Stimulated activated CD4-positive, alpha-beta T cell treated with anti-CD3 and anti-CD28 coated beads, Interleukin-1b, Interleukin-23, amount 100 ng/mL, for 24 hours (primary cell): ENCODE data around the gene PRSS50.
"Not testable (repeated sequence)": the region's sequence is repeated elsewhere in the genome, so short reads cannot be mapped to it uniquely, and the experiment has no call there.

Experiments
- DNase-seq, 4 experiments: peaks; one replicate each; pipeline ENCODE4 v3.0.0-alpha.2; 2020; ENCODE audit warnings: low read depth in 4 of 4, low spot score in 1 of 4

PRSS50 gene

DNA sequence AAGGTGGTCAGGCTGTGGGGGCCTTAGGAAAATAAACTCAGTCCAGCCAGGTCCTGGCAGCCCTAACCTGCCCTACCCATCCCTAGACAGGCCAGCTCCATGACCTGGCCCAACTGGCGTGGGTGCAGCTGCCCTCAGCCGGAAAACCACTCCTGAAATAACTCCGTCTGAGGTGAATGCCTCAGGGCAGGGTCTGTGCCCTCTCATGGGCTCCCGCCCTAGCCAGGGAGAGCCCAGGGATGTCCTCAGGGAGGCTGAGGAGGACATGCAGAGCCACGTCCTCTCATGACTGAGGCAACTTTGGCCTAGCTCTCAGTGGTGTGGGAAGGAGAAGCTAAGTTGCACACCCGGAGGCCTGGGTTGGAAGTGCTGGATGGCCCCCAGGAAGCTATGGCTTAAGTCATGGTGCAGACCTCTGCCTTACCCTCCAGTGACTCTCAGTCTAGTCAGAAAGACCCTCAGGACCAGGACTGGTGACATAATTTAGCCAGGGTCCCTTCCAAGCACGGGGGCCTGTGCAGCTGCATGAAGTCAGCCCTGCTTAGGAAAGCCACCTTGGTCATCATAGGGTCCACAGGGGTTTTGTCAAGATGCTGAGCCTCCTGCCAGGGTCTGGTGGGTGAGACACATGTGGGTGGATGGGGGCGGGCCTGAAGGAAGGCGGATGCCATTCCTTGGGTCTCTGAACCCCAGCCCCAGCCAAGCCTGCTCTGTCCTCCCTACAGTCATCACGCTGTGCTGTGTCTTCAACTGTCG lies 9.1 kb downstream of the PRSS50 start:
- no peak for DNase-seq

DNA sequence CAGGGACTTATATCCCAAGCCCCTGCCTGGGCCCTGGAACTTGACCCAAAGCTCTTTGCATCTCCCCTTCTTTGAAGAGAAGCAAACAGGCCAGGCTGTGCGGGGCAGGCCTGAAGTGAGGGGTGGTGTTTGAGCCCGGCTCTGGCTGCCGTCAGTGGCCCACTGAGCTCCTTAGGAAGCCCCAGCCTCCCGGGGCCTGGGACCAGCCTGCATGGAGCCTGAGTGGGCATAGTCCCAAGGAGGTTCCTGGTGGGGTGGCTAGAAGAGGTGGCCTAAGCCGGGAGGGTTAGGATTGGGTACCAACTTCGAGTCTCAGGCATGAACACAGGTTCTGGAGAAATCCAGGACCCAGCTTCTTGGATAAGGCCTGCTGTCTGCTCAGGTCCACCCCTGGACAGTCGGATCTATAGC lies 10.1 kb downstream of the PRSS50 start:
- no peak for DNase-seq

DNA sequence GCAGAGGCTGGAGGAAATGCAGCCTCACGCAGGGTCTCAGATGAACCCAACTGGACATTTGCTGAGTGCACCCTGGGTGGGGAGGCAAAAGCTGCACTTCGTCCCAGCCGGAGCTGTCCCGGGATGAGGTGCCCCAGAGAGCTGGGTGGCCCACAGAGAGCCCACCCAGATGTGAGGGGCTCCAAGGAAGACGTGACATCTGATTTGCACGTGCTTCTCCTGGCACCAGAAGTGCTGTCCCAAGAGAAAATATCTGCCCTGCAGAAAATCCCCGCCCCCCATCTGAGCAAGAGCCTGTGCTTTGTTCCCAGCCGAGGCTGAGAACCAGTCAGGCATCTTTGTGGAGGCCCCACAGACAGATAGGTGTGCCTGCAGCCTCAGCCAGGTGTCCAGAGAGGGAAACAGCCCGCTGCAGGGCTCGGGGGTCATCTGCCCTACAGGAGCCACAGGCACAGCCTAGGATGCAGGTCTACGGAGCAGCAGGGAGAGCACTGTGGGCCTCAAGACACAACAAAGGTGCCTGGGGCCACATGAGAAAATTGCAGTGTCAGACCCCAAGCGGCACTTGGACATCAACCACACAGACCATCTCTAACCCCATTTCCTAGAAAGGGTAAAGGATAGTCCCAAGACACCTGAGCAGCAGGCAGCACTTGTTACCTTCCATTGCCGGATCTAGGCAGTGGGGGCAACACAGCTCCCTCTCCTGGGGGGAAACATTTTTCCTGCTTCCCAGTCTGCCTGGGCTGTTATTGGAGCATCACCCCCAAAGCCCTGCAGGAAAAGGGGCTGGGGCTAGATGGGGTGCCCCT lies 10.7 kb downstream of the PRSS50 start:
- DNase-seq: no peak

DNA sequence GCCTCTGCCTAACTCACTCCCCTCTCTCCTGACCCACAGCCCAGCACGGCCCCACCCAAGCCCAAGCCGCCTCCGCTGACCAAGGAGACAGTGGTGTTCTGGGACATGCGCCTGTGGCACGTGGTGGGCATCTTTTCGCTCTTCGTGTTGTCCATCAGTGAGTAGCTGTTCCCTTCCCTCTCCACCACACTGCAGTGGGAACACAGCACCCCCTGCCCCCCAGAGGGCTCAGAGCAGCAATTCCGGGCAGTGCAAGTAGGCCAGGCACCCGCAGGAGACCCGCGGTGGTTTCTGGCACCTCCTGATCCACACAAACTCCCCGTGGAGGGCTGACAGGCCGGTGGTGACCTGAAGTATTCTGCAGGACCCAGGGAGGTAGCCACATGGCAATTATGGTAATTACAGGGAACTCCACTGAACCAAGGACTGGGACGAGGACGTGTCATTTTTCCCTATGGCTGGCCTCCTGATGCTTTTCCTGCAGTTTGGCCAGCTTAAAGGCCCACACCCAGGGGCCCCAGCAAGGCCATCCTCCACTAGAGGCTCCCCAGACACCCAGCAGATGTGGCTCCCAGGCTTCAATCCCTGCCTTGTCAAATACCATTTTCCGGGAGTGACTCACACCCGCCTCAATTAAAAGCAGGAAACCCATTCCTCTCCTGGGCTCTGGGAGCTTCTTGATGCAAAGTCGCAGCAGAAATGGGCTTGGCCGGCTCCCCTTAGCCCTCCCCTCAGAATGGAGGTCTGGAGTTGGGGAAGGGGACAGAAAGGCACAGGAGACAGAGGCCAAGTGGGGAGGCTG lies 11.7 kb downstream of the PRSS50 start:
- no peak for DNase-seq

DNA sequence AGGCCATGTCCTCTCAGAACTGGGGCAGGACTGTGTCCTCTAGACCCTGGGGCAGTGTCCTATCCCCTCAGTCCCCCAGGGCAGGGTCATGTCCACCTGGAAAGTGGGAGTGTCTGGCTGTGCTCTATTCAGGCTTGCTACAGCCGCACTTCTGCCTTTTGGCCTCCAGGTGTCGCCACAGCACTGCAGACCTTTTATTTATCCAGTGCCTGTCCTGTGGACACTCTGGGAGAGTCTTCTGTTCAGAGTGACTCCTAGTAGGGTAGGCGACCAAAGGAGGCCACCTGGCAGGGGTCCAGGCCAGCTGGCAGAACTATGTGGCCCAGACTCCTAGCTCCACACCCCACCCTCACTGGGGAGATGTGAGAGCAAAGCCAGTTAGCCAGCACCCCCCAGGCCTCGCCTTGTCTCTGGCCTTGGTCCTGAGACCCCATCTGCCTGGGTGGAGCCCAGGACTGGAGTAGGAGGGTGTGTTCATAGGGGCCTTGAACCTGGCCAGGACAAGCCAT lies 12.6 kb downstream of the PRSS50 start:
- DNase-seq: peak in 2 of 4 experiments; percentile 43 to 47

DNA sequence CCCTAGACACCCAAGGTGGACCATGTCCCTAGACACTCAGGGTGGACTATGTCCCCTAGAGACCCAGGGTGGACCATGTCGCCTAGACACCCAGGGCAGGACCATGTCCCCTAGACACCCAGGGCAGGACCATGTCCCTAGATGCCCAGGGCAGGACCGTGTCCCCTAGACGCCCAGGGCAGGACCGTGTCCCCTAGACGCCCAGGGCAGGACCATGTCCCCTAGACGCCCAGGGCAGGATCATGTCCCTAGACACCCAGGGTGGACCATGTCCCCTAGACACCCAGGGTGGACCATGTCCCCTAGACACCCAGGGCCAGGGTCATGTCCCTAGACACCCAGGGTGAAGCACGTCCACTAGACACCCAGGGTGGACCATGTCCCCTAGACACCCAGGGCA lies 13.3 kb downstream of the PRSS50 start:
- DNase-seq: not testable (repeated sequence)

DNA sequence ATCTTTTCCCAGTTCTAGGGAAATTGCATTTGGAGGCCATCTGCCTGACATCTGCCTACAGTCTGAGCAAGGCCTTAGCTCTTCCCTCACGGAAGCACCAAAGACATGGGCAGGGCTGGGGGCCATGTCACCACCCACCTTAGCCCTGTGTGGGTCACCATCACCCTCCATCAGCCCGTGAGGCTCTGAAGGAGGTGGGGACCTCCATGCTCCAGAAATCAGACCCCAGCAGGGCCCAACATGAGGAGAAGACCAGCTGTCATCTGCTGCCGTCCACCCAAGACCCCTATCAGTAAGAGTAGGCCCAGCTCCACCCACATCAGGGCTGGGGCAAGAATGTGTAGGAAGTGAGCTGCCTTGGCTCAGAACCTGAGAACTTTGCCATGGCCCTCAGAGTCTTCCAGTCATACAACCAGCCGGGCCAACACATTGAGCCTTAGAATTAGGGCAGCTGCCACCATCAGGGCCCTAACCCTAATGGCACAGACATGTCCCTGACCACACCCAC lies 14.6 kb downstream of the PRSS50 start:
- DNase-seq: no peak

DNA sequence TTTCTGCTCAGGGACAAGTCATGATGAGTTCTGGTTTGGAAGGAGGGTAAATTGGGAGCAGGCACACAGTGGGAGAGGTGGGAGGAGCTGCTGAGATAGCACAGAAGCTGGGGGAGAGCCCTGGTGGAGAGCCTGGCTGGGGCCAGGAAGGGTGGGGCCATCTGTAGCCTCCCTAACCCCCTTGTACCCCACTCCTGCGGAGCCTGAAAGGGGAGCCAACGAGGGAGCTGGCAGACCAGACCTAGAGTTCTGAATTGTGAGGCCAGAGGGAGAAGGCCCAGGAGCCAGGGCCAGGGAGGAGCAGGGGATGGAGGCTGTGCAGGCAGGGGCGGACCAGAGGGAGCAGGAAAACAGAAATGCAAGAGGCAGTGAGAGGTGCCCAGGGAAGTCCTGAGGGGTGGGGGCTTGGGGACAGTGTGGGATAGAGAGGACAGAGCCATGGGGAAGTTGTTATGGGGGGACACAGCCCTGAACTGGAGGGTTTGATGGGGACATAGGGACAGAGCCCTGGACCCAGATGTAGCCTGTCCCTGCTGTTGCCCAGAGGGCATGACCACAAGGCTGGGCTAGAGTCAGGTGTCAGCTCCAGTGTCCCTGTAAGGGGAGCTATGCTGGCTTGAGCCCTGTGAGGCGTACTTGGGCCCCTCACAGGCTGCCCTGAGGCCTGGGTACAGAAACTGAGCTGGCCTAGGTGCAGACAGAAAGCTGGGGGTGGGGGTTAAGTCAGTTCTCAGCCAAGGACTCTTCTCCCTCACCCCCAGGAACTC lies 15.2 kb downstream of the PRSS50 start:
- no peak for DNase-seq

DNA sequence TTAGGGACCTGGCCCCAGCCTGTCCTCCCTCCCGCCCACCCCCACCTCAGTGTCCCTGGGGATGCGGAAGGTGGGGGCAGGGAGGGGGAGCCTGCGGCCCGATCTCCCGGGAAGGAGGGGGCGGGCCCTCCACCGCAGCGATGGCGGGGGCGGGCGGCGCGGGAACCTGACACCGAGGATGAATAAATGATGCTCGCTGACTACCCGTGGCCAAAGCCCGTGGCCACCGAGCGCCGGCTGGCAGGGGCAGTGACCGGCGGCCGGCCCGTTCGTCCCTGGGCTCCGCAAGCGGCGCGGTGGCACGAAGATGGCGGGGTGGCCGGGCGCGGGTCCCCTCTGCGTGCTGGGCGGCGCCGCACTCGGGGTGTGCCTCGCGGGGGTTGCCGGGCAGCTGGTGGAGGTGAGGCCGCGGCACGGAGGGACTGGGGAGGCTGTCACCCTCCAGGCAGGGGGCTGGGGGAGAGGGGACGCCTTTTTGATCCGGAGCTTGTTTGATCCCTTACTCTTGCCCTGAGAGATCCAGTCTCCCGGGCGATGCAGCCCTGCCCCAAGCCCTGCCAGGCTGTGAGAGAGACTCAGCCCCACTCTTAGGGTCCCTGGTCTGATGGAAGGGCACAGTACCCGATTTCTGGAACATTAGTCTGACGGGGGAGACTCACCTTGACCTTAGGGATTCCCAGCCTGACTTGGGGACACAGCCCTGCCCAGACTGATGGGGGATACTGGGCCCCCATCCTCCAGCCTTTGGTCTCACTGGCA lies 16.3 kb downstream of the PRSS50 start, which contains the start of gene TMIE:
TMIE (plus strand) TSS at position 212 of the 759 bp plus-strand sequence; CDS start at position 308, 96 bp downstream.
- DNase-seq: no peak

DNA sequence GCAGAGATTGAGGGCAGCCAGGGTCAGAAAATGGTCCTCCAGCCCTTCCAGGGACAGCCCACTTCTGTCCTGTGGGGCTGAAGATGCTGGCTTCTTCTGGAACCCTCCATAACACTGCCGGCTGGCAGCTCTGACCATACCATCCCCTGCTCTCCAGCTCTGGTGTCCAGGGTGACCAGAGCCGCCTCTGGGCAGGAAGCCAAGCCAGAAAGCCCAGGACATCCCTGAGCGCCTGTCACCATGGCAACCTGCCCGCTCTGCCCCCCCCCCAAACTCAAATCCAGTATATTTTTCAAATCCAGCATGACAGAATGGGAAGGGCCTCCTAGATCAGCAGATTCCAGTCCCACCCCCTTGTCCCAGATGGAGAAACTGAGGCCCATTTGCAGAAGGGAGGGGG lies 16.9 kb downstream of the PRSS50 start:
- DNase-seq: no peak

DNA sequence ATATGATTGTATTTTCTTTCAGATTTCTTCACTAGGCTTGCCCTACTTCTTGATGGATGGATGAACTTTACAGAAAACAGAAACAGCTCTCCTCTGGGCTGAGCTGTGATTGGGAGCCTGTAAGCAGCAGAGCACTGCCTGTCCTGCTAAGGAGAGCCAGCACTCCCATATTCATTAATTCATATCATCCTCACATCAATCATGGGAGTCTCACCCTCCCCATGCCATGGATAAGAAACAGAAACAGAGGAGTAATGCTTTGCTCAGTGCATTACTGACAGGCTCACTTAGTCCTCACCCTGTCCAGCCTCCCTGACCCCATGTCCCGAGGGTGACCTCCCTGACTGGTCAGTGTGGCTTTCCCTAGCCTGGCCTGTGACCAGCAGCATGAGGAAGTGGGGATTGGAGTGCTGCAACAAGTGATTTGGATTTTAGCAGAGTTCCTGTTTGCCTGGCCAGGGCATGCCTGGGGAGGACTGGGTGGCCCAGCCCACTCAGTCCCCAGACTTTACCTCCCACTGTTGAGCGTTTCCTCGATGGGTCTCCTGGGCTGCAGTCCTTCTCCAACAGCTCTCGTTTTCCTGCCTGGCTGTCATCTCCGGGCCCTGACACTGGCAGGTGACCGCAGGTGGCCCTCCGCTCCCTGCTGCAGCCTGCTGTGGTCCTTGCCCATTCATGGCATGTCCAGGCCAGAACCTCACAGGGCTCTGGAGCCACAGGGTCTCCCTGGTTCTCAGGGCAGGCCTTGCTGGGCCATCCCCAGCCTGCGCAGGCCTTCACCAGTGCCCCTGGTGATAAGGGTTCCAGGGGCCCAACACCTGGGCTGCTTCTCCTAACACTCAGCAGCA lies 17.8 kb downstream of the PRSS50 start:
- DNase-seq: no peak

DNA sequence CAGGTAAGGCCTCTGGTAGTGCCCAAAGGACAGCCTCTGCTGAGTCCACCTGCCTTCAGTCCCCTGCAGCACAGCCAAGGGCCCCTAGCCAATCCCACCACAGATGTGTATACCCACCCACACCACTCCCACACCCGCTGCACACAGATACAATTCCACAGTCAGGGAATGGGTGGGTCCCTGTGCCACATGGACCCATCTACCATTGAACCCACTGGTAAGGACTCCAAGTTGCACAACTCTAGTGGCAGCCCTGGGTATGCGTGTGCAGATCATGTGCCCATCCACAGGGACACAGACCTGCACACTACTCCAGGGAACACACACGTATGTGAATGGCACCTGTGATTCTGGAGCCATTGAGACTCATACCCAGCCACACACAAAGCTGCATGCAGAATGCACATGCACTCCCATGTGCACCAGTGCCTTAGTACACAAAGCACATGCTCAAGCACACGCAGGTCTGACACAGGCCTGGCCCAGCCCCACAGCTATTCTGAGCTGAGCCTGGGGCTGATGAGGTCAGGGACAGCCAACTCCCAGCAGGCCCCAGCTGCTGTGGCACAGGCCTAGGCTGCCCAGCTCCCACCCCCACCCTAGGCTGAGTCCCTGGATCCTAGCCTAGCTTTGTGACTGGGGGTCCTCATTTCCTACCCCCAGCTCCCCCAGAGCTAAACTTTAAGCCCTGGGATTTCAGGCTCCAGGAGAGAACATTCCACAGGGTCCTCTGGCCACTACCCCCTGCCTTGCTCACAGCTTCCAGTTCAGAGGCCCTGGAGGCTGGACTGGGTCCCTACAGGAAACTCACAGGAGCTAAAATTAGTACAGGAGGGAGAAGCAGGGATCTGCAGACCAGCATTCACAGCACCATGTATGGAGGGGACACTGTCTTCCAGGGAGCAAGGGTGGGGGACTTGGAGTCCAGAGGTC lies 21.4 kb downstream of the PRSS50 start:
- DNase-seq: no peak

DNA sequence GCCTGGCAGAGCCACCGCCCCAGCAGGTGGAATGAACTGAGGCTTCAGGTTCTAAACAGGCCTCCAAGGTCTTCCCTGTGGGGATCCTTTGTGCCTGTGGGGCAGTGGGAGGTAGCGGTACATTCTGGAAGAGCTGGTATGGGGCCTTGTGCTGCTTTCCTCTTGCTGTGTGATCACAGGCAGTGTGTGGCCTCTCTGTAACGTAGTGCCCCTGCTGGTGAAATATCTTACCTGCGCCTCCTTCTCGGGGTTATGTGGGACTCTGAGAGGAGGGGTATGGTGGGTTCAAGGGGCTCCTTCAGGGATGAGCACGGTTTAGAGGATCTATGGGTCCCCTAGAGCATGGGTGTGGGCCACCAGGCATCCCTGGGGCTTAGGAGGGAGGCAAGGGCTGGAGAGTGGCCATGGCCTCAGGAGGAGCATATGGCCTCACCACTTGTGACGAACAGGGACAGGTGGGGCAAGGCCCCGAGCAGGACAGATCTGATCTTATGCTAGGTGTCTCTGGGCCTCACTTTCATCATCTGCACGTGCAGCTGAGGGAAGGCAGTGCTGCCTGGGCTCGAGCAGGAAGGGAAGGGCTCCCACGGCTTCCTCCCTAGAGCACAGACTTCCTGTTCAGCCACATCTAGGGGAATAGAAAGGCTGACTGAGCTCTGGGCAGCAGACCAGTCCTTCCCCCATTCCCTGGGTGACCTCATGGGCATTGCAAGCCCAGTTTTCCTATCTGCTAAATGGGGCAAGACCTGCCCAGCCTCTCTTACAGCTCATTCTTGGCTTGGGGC lies 22.3 kb downstream of the PRSS50 start:
- peak in 2 of 4 experiments; percentile 22 to 32 for DNase-seq

DNA sequence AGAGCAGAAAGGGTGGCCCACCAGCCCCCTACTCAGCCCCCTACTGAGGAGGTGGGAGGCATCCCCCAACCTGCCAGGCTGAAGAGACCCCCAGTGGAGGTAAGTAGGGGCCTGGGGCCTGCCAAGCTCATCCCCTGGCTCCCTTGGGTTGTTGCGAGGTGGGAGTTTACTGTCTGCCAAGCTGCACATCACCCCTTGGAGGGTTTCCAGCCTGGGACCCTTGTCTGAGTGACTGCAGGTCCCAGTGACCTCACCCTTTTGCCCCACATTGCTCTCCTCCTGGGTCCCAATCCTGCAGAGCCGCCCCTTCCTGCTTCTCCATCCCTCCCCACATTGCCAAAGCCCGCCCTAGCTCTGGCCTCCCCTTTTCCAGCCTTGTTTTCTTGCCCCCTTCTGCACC lies 23.1 kb downstream of the PRSS50 start:
- DNase-seq: no peak

DNA sequence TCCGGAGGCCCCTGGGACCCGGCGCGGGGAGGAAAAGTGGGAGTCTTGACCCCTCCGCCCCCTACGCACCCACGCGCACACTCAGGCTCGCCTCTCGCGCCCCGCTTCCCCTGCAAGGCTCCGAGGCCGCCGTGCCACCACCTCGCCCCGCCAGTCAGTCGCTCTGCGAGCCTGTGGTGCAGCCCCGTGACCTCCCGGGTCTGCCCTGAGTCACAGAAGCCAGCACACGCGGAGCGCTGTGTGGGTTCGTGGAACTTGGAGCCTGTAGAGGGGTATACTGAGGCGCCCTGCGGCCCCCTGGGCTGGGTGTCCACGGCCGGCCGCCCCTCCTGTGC lies 23.8 kb downstream of the PRSS50 start:
- DNase-seq: peak in 1 of 4 experiments; percentile 19

DNA sequence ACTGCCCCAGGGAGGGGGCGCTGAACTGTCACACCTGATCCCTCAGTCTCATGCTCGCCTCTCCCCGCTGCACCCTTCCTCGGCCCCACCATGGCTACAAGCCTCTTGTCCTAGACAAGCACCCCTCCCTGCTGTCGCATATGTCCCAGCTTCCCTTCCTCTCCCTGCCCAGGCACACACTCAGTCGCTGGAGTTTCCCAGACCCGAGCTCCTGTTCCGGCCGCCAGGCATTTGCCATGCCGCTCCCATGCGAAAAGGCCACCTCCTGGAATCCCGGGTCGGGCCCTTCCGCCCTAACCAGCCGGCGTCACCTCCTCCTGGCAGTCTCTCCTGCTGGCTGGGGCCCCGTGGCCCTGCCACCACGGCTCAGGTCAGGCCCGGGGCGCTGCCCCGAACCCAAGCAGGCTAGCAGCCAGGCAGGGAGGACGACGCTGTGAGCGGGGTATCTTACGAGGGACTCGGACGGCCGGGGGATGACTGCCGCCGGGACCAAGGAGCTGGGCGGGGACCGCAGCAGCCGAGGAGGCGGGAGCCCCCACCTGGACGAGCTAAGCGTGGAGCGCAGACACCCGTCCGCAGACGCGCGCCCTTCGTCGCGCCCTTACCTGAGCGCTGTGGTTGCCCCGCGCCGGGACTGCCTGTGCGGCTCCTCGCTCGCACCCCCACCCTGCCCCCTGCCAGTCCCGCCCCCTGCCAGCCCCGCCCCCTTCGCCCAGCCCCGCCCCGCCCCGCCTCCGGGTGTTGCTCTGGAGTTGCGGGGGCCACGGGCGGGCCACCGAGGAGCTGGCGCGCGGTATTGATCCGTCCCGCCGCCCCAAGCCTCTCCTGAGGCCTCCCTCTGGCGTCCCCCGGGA lies 24.4 kb downstream of the PRSS50 start, which contains the start of gene ALS2CL:
ALS2CL (minus strand) TSS at position 642 of the 854 bp plus-strand sequence. CDS start 4,239 bp downstream, outside the sequence.
- DNase-seq: peak in 3 of 4 experiments; percentile 42 to 55 (median 55)
